NT2/D1 (cell line): ENCODE data around the gene BIN2.

Source experiments
- SUZ12 ChIP-seq: IDR thresholded peaks from 2 replicates; pipeline ENCODE4 v1.6.1; 2011; ENCODE audit not compliant: insufficient read length, insufficient read depth; ENCODE audit errors: extremely low read depth
- YY1 ChIP-seq: IDR thresholded peaks from 2 replicates; pipeline ENCODE4 v1.6.1; 2011; ENCODE audit not compliant: insufficient read length, insufficient read depth

GRCh38 chr12:51359851-51360250 lies 35.9 kb upstream of the BIN2 start:
- TF ChIP-seq YY1 (no peak), SUZ12 (no peak)
